Neutrophil (primary cell): ENCODE measurements around the gene OXSR1.

ENCODE experiments used
- H3K27ac ChIP-seq: fragments of 200-600 bp; sonication (generic); 2 replicates; pipeline ENCODE4 v1.5.1; 2016; ENCODE audit warnings: mild to moderate bottlenecking, moderate library complexity
- H3K27me3 ChIP-seq: fragments of 200-600 bp; sonication (generic); 2 replicates; pipeline ENCODE4 v1.6.0; 2016; ENCODE audit warnings: mild to moderate bottlenecking
- H3K36me3 ChIP-seq: fragments of 200-600 bp; sonication (generic); 2 replicates; pipeline ENCODE4 v1.5.1; 2017
- H3K4me1 ChIP-seq, 2 experiments: fragments of 200-600 bp in 1 of 2; sonication (generic) in 1 of 2; 1 replicate in 1 of 2; 2 replicates in 1 of 2; pipeline versions ENCODE4 v1.5.1 to v1.6.1; 2013 to 2016; ENCODE audit warnings: low read depth in 1 of 2, low read length in 1 of 2, mild to moderate bottlenecking in 1 of 2, moderate library complexity in 1 of 2; ENCODE audit not compliant: control insufficient read depth in 1 of 2, insufficient read depth in 1 of 2
- H3K4me3 ChIP-seq, 2 experiments: fragments of 200-600 bp in 1 of 2; sonication (generic) in 1 of 2; 1 replicate in 1 of 2; 2 replicates in 1 of 2; pipeline ENCODE4 v1.5.1; 2013 to 2016; ENCODE audit warnings: low read depth in 1 of 2, low read length in 1 of 2, mild to moderate bottlenecking in 1 of 2, moderate library complexity in 1 of 2
- H3K9me3 ChIP-seq: fragments of 200-600 bp; sonication (generic); 2 replicates; pipeline ENCODE4 v1.5.1; 2016
- CTCF ChIP-seq: fragments of 200-600 bp; sonication (generic); IDR thresholded peaks from 2 replicates; pipeline ENCODE4 v1.5.1; 2016; ENCODE audit warnings: antibody characterized with exemption

Gene OXSR1

GRCh38 chr3:38267662-38268061, 102.3 kb downstream of the OXSR1 start:
- H3K4me3 ChIP-seq: peak overlapping the region in 1 of 2 experiments; percentile 43
- H3K27ac ChIP-seq: peak overlapping the region; percentile 84
- H3K9me3 ChIP-seq: no peaks in the 10 kb centered on the region
- peaks cover 28% of the 10 kb centered on the region in 2 experiments for H3K4me1 ChIP-seq
- no peaks in the 10 kb centered on the region for H3K36me3 ChIP-seq
- TF ChIP-seq CTCF: no peak
- no peaks in the 10 kb centered on the region for H3K27me3 ChIP-seq

GRCh38 chr3:38268087-38268486, 102.8 kb downstream of the OXSR1 start:
- Histone ChIP-seq H3K4me1 (peaks cover 28% of the 10 kb centered on the region in 2 experiments), H3K27ac (peak overlapping the region; percentile 84)
- no peak for TF ChIP-seq CTCF

GRCh38 chr3:38268522-38268921, 103.2 kb downstream of the OXSR1 start:
- H3K36me3 ChIP-seq: no peaks in the 10 kb centered on the region
- no peak for TF ChIP-seq CTCF
- H3K27me3 ChIP-seq: no peaks in the 10 kb centered on the region
- no peaks in the 10 kb centered on the region for H3K9me3 ChIP-seq
- H3K4me3 ChIP-seq: peak overlapping the region; percentile 43
- peaks cover 28% of the 10 kb centered on the region in 2 experiments for H3K4me1 ChIP-seq
- H3K27ac ChIP-seq: peak overlapping the region; percentile 84

More at GRCh38 chr3:38268087-38268486, 102.8 kb downstream of the OXSR1 start:
- Histone ChIP-seq H3K9me3 (no peaks in the 10 kb centered on the region), H3K4me3 (peak overlapping the region; percentile 43), H3K27me3 (no peaks in the 10 kb centered on the region), H3K36me3 (no peaks in the 10 kb centered on the region)

- Histone ChIP-seq H3K27me3 (no peaks in the 10 kb centered on the region), H3K9me3 (no peaks in the 10 kb centered on the region), H3K4me3 (no peak overlapping the region), H3K27ac (no peak overlapping the region), H3K4me1 (peaks cover 28% of the 10 kb centered on the region in 2 experiments), H3K36me3 (no peaks in the 10 kb centered on the region)
- TF ChIP-seq CTCF: no peak
Observed at GRCh38 chr3:38270606-38271005, 105.3 kb downstream of the OXSR1 start.

GRCh38 chr3:38271553-38271952, 106.2 kb downstream of the OXSR1 start:
- H3K9me3 ChIP-seq: no peaks in the 10 kb centered on the region
- H3K4me3 ChIP-seq: no peak overlapping the region
- H3K4me1 ChIP-seq: peaks cover 28% of the 10 kb centered on the region in 2 experiments
- no peak overlapping the region for H3K27ac ChIP-seq
- no peaks in the 10 kb centered on the region for H3K27me3 ChIP-seq
- no peak for TF ChIP-seq CTCF
- H3K36me3 ChIP-seq: no peaks in the 10 kb centered on the region
